HG03039 (cell line): Measurements from ENCODE around the gene LALBA.
"Not testable (repeated sequence)": the region's sequence is repeated elsewhere in the genome, so short reads cannot be mapped to it uniquely, and the experiment has no call there.

ENCODE experiments used
- ATAC-seq: cut with Tn5 transposase; IDR thresholded peaks from one replicate; pipeline ENCODE4 v1.9.1; 2021; ENCODE audit warnings: mild to moderate bottlenecking, moderate library complexity; ENCODE audit not compliant: unreplicated experiment

Gene LALBA

GRCh38 chr12:48532601-48533000, 37.2 kb downstream of the LALBA start:
- ATAC-seq, result no peak

- no peak for ATAC-seq
Measured at GRCh38 chr12:48527891-48528670, 41.8 kb downstream of the LALBA start.

GRCh38 chr12:48525332-48525731, 44.5 kb downstream of the LALBA start, which contains the start of gene OR8S1:
Gene OR8S1, plus strand, starts transcription at chr12:48525632. Its CDS starts 0 bp downstream, at chr12:48525632.
- ATAC-seq, result no peak

GRCh38 chr12:48520381-48520780, 49.5 kb downstream of the LALBA start:
- ATAC-seq, result not testable (repeated sequence)
